Stimulated activated CD8-positive, alpha-beta memory T cell treated with anti-CD3 and anti-CD28 coated beads, Interleukin-12 subunit alpha, Interleukin-12 subunit beta, amount 100 ng/mL, for 1 hour (primary cell): ENCODE data around the gene AUTS2.
A peak's percentile ranks its signal among the peaks of the same experiment; 100 is the strongest.

Experiments
- DNase-seq: peaks from one replicate; pipeline ENCODE4 v3.0.0-alpha.2; 2020; ENCODE audit warnings: low read depth

The AUTS2 gene

DNA sequence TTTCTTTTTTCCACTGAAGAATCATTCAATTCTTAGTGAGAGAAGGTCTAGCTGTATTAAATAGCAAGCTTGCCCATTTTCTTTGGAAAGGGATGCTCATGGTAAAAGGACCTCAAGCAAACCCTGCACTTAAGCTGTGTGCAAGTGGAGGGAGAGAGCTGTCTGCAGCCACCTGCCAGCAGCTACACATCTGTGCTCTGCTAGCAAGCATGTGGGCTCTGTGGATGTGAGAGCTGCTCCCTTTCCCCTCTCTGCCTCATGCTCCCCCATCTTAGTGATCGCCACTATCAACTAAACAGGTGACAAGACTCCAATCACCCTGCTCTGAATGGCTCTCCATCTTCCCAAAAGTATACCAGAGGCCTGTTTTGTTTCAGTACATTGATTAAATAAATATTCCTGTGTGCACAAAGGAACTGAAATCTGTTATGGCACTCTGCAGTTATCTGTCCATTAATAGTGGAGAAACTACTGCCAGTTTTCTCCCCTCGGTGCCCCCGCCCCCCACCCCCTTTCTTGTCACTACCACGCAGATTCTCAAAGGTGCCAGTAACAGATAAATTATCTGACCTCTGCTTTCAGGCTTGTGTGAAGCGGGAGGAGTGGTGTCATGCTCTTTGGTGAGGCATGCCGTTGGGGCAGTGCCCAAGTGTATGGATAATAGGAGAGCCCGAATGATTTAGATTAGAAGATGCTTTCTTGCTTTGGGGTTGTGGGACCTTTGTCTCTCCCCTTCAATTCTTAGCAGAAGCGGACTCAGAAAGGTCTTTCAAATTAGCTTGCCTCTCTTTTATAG lies 26.4 kb downstream of the AUTS2 start:
- no peak for DNase-seq

DNA sequence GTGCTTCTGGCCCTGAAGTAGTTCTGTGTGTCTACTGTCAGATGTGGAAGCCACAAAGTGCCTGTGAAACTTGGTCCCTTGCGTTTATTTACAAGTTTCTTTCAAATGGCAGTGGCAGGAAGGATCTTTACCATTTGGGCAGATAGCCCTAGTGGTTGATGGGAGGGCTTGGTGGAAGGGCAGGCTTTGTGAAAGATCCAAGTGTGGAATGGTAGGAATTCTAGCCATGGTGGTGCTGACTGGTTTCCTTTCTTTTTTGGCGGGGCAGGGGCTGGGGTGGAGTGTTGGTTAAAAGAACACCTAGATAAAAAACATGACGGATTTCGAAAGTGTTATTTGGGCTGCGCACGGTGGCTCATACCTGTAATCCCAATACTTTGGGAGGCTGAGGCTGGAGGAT lies 27.0 kb downstream of the AUTS2 start:
- DNase-seq, result no peak

- DNase-seq, result no peak
Measured at GRCh38 chr7:69625798-69626197, 27.5 kb downstream of the AUTS2 start.

DNA sequence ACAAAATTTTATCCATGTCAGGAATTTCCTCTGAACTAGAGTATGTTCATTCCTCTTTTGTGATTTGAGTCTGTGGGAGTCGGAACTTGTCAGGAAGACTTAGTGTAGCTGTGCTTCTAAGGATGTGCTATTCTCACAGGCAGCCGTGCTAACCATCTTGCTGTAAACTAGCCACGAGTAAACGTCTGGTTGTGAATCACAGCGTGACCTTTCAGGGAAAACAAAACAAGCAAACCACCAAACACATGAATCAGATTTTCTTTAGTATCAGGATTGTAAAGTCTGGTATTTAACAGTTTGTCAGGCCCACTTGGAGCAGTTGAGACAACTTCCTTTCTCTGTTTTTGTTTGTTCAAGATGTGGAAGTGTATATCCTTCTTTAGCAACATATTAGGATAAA lies 32.0 kb downstream of the AUTS2 start:
- DNase-seq, result no peak

- no peak for DNase-seq
Measured at GRCh38 chr7:69631131-69631530, 32.9 kb downstream of the AUTS2 start.

DNA sequence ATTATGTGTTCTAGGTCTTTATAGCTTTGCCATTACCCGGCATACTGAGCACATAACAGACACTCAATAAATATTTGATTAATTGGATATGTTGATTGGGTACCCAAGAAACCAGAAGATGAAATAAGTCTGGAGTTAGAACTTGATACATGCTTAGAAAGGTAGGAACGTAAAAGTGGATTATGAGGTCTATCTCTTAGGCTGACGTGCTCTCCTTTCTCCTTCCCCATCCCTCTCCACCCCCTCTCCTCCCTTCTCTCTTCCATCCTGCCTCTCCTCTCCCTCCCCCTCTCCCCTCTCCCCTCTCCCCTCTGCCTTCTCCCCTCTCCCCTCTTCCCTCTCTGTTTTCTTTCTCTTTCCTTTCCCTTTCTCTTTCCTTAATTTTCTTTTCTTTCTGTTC lies 34.0 kb downstream of the AUTS2 start:
- DNase-seq, result no peak

DNA sequence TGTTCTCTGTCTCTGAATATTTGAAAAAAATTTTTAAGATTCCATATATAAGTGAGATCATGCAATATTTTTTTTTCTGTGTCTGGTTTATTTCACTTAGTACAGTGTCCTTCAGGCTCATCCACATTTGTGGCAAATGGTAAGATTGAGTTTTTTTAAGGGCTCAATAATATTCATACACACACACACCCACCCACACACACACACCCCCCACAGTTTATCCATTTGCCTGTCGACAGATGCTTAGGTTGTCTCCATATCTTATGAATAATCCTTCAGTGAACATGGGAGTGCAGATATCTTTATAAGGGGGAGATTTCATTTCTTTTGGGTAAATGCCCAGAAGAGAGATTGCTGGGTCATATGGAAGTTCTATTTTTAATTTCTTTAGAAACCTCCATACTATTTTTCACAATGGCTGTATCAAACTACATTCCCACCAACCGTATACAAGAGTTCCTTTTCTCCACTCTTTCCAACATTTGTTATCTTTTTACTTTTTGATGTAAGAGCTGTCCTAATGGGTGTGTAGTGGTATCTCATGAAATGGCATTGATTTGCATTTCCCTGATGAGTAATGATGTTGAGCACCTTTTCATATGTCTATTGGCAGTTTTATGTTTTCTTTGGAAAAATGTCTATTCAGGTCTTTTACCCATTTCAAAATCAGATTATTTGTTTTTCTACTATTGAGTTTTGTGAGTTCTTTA lies 35.0 kb downstream of the AUTS2 start:
- no peak for DNase-seq

- DNase-seq, result no peak
Measured at GRCh38 chr7:69635555-69636185, 37.4 kb downstream of the AUTS2 start.

DNA sequence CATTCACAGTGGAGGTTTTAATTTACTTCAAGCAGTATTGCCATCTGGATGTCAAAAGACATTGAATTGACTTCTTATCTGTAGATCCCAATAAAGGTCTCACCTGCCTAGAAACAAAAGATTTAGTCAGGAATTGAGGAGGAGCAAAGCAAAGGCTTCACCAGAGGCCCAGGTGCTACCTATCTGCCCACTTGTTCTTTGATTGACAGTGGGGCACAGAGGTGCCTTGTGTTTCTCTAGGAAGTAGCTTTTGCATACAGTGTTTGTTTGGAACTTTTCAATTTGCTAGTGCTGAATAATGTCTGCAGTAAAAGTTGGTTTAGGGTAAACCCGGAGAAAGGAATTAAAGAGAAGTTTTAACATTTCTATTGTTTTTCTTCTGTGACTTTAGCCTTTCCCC lies 40.4 kb downstream of the AUTS2 start:
- DNase-seq, result no peak

GRCh38 chr7:69640216-69640615 lies 41.9 kb downstream of the AUTS2 start:
- no peak for DNase-seq

DNA sequence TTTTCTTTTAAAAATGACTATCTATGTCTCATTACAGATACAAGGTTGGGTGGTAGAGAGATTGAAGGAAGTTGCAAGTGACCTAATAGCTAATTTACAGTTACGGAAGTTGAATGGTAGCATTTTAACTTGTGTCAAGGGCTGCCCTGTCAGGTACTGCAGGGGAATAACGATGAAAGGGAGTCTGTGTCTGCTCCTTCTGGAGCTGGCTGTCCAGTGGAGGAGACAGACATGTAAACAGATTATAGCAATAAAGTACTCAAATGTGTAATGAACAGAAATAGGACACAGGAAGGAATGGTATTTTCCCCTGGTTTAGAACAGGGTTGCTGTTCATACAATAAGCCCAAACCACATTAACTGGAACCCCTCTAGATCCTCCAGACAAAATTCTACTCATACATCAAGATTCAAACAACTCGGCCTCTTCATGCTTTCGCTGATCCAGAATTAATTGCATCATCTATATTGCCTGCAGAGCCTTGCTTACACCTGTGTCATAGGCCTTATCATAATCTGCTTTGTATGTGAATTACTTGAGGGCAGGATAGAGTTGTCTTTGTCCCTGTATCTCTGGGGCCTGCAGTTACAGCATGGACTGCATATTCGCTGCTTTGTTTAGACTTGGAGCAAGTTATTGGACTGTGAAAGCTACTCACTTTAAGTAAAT lies 42.8 kb downstream of the AUTS2 start:
- no peak for DNase-seq

GRCh38 chr7:69643265-69643664 lies 45.0 kb downstream of the AUTS2 start:
- no peak for DNase-seq

DNA sequence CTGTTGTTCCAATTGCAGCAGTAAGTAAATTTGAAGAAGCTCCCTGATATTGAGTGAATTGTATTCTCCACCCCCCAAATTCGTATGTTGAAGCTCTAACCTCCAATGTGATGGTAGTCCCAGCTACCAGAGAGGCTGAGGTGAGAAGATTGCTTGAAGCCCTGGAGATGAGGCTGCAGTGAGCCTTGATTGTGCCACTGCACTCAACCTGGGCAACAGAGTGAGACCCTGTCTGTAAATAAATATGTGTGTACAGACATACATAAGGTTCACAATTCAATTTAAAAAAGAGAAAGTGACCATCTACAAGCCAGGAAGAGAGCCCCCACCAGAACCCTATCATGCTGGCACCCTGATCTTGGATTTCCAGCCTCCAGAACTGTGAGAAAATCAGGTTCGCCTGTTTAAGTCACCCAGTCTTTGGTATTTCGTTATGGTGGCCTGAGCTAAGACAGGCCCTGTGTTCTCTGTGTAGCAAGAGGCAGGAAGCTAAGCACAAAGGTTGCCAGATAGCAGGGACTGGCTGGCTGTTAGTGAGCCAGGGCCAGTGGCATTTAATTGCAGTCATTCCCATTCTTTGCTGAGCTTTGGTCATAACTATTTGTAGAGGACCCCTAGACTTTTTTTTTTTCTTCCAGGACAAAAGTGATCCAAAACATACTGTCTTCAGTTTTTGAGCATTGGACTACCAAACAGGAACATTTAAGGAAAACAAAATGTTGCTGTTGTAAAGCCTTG lies 45.6 kb downstream of the AUTS2 start:
- DNase-seq, result no peak

GRCh38 chr7:69645683-69646082 lies 47.4 kb downstream of the AUTS2 start:
- no peak for DNase-seq

- DNase-seq, result peak; percentile 6
Measured at GRCh38 chr7:69651101-69651590, 52.9 kb downstream of the AUTS2 start.

DNA sequence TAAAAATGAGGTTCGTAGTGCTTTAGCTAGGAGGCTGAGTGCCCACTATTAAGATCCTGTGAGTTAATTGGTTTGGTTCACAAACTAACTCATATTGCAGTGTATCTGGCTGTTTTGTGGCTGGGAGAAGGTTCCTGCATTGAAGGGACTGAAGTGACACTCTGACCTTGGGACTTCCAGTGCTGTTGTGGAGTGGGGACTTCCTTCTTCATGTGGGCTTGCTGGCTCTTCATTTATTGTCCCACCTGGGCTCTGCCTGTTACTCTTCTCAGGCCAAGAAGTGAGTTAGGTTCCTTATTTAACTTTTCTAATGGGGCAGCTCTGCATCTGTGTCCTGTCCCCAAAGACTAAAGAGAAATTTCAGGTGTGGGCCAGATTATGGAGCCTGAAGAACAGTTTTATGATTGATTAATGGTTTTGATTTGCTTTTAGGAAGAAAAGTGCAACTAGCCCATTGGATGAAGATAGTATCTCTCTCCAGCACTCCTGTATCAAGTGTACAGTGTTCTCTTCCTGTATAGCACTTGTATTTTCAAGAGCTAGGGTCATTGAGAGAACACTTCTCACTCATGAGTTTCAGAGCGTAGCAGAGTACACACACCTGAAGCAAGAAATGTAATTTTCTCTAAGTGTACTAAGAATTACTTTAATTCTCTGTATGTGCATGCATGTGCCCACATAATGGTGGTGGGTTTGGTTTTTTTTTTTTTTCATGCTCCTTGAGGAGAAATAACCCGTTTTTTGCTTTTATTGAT lies 54.8 kb downstream of the AUTS2 start:
- DNase-seq, result no peak

GRCh38 chr7:69653806-69654205 lies 55.5 kb downstream of the AUTS2 start:
- DNase-seq, result no peak

- no peak for DNase-seq
Measured at GRCh38 chr7:69654381-69654780, 56.1 kb downstream of the AUTS2 start.

- DNase-seq, result no peak
Measured at GRCh38 chr7:69654849-69655707, 56.8 kb downstream of the AUTS2 start.

DNA sequence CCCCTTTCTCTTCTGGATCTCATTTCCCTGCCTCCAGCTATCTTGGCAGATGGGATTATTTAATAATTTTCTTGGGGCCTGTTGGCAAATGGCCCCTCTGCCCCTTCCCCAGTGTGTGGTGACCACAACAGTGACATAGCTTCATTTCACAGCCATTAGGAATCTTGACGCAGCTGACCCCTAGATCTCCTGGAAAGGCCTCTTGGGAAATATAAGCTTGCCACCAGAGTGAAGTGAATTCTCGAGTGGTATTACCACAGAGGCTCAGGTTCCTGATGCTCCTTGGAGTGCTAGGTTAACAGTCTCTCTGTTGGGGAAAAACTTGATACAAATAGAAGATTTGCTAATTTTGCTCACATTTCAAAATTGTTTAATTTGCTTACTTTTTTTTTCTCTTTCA lies 57.8 kb downstream of the AUTS2 start:
- no peak for DNase-seq
